ENCODE data around the gene TBC1D16. TPM values are rescaled to one million over a fixed set of nuclear protein-coding genes. Genes with fewer than 3 reads are reported as not detected.

The TBC1D16 gene
- total RNA-seq, 1 experiment from 2014 or later = 96.1 TPM

DNA sequence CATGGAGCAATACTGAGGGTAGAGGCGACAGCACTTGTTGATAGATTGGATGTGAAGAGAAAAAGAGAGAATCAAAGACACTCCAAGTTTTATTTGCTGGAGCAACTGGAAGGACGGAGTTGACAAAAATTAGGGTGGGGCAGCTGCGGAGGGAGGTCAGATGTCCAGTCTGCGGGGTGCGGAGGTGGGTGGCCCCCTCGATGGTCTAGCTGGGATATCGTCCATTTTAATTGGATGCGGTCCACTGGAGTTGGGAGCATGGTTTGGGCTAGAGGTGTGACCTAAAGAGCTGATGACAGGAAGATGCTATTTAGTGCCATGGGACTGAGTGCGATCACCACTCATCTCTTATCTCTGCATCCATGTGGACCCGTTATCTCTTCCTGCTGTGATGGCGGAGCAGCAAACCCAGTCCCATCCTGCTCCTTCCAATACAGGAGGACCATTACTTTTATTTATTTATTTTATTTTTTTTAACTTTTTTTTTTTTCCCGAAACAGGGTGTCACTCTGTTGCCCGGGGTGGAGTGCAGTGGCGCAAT is 148.2 kb downstream of the TBC1D16 start (continued):
- TF ChIP-seq, protein P1, sequence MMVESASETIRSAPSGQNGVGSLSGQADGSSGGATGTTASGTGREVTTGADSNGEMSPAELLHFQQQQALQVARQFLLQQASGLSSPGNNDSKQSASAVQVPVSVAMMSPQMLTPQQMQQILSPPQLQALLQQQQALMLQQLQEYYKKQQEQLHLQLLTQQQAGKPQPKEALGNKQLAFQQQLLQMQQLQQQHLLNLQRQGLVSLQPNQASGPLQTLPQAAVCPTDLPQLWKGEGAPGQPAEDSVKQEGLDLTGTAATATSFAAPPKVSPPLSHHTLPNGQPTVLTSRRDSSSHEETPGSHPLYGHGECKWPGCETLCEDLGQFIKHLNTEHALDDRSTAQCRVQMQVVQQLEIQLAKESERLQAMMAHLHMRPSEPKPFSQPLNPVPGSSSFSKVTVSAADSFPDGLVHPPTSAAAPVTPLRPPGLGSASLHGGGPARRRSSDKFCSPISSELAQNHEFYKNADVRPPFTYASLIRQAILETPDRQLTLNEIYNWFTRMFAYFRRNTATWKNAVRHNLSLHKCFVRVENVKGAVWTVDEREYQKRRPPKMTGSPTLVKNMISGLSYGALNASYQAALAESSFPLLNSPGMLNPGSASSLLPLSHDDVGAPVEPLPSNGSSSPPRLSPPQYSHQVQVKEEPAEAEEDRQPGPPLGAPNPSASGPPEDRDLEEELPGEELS (CRISPR knock-in tag; IDR thresholded peaks at IDR 0.05) = no peak
- TF ChIP-seq SMAD4 (CRISPR knock-in tag; IDR thresholded peaks at IDR 0.05) (no peak), NR2C2 (CRISPR knock-in tag; IDR thresholded peaks at IDR 0.05) (no peak), FOXP1 (CRISPR knock-in tag; IDR thresholded peaks at IDR 0.05; ENCODE audit: borderline replicate concordance) (no peak), JUN (CRISPR knock-in tag; IDR thresholded peaks at IDR 0.05) (no peak), OVOL2 (CRISPR knock-in tag; IDR thresholded peaks at IDR 0.05; ENCODE audit: borderline replicate concordance) (no peak), KAT7 (CRISPR knock-in tag; IDR thresholded peaks at IDR 0.05; ENCODE audit: borderline replicate concordance) (no peak), TP53 (CRISPR knock-in tag; IDR thresholded peaks at IDR 0.05) (no peak), CBFB (CRISPR knock-in tag; IDR thresholded peaks at IDR 0.05; ENCODE audit: low read depth) (no peak), ZNF423 (CRISPR knock-in tag; IDR thresholded peaks at IDR 0.05) (no peak)
- TF ChIP-seq, protein P2, sequence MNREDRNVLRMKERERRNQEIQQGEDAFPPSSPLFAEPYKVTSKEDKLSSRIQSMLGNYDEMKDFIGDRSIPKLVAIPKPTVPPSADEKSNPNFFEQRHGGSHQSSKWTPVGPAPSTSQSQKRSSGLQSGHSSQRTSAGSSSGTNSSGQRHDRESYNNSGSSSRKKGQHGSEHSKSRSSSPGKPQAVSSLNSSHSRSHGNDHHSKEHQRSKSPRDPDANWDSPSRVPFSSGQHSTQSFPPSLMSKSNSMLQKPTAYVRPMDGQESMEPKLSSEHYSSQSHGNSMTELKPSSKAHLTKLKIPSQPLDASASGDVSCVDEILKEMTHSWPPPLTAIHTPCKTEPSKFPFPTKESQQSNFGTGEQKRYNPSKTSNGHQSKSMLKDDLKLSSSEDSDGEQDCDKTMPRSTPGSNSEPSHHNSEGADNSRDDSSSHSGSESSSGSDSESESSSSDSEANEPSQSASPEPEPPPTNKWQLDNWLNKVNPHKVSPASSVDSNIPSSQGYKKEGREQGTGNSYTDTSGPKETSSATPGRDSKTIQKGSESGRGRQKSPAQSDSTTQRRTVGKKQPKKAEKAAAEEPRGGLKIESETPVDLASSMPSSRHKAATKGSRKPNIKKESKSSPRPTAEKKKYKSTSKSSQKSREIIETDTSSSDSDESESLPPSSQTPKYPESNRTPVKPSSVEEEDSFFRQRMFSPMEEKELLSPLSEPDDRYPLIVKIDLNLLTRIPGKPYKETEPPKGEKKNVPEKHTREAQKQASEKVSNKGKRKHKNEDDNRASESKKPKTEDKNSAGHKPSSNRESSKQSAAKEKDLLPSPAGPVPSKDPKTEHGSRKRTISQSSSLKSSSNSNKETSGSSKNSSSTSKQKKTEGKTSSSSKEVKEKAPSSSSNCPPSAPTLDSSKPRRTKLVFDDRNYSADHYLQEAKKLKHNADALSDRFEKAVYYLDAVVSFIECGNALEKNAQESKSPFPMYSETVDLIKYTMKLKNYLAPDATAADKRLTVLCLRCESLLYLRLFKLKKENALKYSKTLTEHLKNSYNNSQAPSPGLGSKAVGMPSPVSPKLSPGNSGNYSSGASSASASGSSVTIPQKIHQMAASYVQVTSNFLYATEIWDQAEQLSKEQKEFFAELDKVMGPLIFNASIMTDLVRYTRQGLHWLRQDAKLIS (CRISPR knock-in tag; IDR thresholded peaks at IDR 0.05; ENCODE audit: borderline replicate concordance) = no peak
- TF ChIP-seq, protein P3, sequence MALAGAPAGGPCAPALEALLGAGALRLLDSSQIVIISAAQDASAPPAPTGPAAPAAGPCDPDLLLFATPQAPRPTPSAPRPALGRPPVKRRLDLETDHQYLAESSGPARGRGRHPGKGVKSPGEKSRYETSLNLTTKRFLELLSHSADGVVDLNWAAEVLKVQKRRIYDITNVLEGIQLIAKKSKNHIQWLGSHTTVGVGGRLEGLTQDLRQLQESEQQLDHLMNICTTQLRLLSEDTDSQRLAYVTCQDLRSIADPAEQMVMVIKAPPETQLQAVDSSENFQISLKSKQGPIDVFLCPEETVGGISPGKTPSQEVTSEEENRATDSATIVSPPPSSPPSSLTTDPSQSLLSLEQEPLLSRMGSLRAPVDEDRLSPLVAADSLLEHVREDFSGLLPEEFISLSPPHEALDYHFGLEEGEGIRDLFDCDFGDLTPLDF (CRISPR knock-in tag; IDR thresholded peaks at IDR 0.05) = no peak
- TF ChIP-seq, protein P4, sequence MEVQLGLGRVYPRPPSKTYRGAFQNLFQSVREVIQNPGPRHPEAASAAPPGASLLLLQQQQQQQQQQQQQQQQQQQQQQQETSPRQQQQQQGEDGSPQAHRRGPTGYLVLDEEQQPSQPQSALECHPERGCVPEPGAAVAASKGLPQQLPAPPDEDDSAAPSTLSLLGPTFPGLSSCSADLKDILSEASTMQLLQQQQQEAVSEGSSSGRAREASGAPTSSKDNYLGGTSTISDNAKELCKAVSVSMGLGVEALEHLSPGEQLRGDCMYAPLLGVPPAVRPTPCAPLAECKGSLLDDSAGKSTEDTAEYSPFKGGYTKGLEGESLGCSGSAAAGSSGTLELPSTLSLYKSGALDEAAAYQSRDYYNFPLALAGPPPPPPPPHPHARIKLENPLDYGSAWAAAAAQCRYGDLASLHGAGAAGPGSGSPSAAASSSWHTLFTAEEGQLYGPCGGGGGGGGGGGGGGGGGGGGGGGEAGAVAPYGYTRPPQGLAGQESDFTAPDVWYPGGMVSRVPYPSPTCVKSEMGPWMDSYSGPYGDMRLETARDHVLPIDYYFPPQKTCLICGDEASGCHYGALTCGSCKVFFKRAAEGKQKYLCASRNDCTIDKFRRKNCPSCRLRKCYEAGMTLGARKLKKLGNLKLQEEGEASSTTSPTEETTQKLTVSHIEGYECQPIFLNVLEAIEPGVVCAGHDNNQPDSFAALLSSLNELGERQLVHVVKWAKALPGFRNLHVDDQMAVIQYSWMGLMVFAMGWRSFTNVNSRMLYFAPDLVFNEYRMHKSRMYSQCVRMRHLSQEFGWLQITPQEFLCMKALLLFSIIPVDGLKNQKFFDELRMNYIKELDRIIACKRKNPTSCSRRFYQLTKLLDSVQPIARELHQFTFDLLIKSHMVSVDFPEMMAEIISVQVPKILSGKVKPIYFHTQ (CRISPR knock-in tag; IDR thresholded peaks at IDR 0.05) = no peak

DNA sequence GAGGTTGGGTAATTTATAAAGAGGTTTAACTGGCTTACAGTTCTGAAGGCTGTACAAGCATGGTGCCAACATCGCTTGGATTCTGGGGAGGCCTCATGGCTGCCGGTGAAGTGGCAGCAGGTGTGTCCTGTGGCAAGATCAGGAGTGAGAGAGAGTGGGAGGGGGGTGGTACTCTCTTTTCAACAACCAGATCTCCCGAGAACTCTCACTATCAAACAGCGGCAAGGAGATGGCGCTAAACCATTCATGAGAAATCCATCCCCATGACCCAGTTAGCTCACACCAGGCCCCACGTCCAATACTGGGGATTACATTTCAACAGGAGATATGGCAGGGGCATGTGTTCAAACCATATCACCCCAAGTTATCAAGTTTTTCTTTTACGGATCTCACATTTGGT is 152.5 kb downstream of the TBC1D16 start:
- H3K27ac Mint-ChIP-seq = no peak overlapping the region
- peaks cover 11% of the 10 kb centered on the region for H3K27me3 Mint-ChIP-seq (ENCODE audit: low read depth)
- H3K4me1 Mint-ChIP-seq = no peaks in the 10 kb centered on the region
- no peaks in the 10 kb centered on the region for H3K36me3 Mint-ChIP-seq
- H3K9me3 Mint-ChIP-seq = no peaks in the 10 kb centered on the region
- POLR2A ChIA-PET = interaction anchor here (0.5 kb wide), 1 partner anchor 111 kb away, joined by 3 read pairs; no protein-coding TSS in a partner anchor
- ATAC-seq (peak; percentile 55), DNase-seq (ENCODE audit: low spot score) (peak; percentile 10)
- CTCF ChIA-PET = interaction anchor here (0.5 to 1.1 kb wide), 2 partner anchors 14 to 36 kb away, joined by 3 read pairs; no protein-coding TSS in a partner anchor
- TF ChIP-seq ZNF121 (CRISPR knock-in tag; IDR thresholded peaks at IDR 0.05) (no peak), RORB (CRISPR knock-in tag; IDR thresholded peaks at IDR 0.05) (no peak), ZNF423 (CRISPR knock-in tag; IDR thresholded peaks at IDR 0.05) (no peak), CBFB (CRISPR knock-in tag; IDR thresholded peaks at IDR 0.05; ENCODE audit: low read depth) (no peak), TP53 (CRISPR knock-in tag; IDR thresholded peaks at IDR 0.05) (no peak)
- TF ChIP-seq, protein P5, sequence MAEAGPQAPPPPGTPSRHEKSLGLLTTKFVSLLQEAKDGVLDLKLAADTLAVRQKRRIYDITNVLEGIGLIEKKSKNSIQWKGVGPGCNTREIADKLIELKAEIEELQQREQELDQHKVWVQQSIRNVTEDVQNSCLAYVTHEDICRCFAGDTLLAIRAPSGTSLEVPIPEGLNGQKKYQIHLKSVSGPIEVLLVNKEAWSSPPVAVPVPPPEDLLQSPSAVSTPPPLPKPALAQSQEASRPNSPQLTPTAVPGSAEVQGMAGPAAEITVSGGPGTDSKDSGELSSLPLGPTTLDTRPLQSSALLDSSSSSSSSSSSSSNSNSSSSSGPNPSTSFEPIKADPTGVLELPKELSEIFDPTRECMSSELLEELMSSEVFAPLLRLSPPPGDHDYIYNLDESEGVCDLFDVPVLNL (CRISPR knock-in tag; IDR thresholded peaks at IDR 0.05; ENCODE audit: borderline replicate concordance, low read depth) = no peak
- H3K4me3 Mint-ChIP-seq = no peak overlapping the region

Other genes starting within 250 kb of the TBC1D16 start
- 1.8 to 2.1 TPM (median 2.0 TPM) in 3 replicates for gene CBX8, start 238.8 kb downstream of the TBC1D16 start, total RNA-seq (2021)
- 3.2 to 3.9 TPM (median 3.3 TPM) in 3 replicates for gene CBX4, start 196.4 kb downstream of the TBC1D16 start, total RNA-seq (2021)
- 15.1 to 16.3 TPM (median 15.2 TPM) in 3 replicates for gene CCDC40, start 770 bp upstream of the TBC1D16 start, total RNA-seq (2021)
- gene GAA, start 65.7 kb upstream of the TBC1D16 start, total RNA-seq (2021) = 91.6 to 97.7 TPM (median 93.9 TPM) in 3 replicates
- 142 to 160 TPM (median 142 TPM) in 3 replicates for gene EIF4A3, start 111.3 kb upstream of the TBC1D16 start, total RNA-seq (2021)
- 0.18 to 0.83 TPM (median 0.25 TPM) in 3 replicates for gene CARD14, start 134.2 kb upstream of the TBC1D16 start, total RNA-seq (2021)
- 22.0 to 27.7 TPM (median 22.0 TPM) in 3 replicates for gene SGSH, start 184.5 kb upstream of the TBC1D16 start, total RNA-seq (2021)
- gene SLC26A11, start 184.6 kb upstream of the TBC1D16 start, total RNA-seq (2021) = 19.1 to 26.4 TPM (median 23.5 TPM) in 3 replicates
- 70.3 to 72.6 TPM (median 70.5 TPM) in 3 replicates for gene RNF213, start 225.0 kb upstream of the TBC1D16 start, total RNA-seq (2021)